HuH-7.5 (cell line): ENCODE data around the gene RNU1-3.
"Not testable (repeated sequence)": the region's sequence is repeated elsewhere in the genome, so short reads cannot be mapped to it uniquely, and the experiment has no call there.

Experiments
- DNase-seq: peaks from one replicate; pipeline ENCODE4 v3.0.0; 2011; ENCODE audit warnings: low spot score

Gene RNU1-3

GRCh38 chr1:16636551-16637195 is 30.1 kb downstream of the RNU1-3 start:
- not testable (repeated sequence) for DNase-seq

GRCh38 chr1:16635959-16636358 is 30.8 kb downstream of the RNU1-3 start:
- not testable (repeated sequence) for DNase-seq

GRCh38 chr1:16633540-16634282 is 33.0 kb downstream of the RNU1-3 start:
- not testable (repeated sequence) for DNase-seq

GRCh38 chr1:16632044-16632850 is 34.5 kb downstream of the RNU1-3 start:
- not testable (repeated sequence) for DNase-seq

- DNase-seq: no peak
These were observed 35.3 kb downstream of the RNU1-3 start for GRCh38 chr1:16631248-16632043.

GRCh38 chr1:16630661-16631247 is 36.0 kb downstream of the RNU1-3 start:
- DNase-seq: no peak

GRCh38 chr1:16629916-16630530 is 36.7 kb downstream of the RNU1-3 start:
- DNase-seq: not testable (repeated sequence)

GRCh38 chr1:16628361-16629111 is 38.2 kb downstream of the RNU1-3 start:
- DNase-seq: no peak

GRCh38 chr1:16626409-16626983 is 40.3 kb downstream of the RNU1-3 start:
- not testable (repeated sequence) for DNase-seq

- no peak for DNase-seq
These were observed 41.0 kb downstream of the RNU1-3 start for GRCh38 chr1:16625497-16626408.

- not testable (repeated sequence) for DNase-seq
These were observed 42.7 kb downstream of the RNU1-3 start for GRCh38 chr1:16623812-16624719.

- not testable (repeated sequence) for DNase-seq
These were observed 43.4 kb downstream of the RNU1-3 start for GRCh38 chr1:16623337-16623736.

- DNase-seq: not testable (repeated sequence)
These were observed 45.0 kb downstream of the RNU1-3 start for GRCh38 chr1:16621681-16622315.

- DNase-seq: no peak
These were observed 45.5 kb downstream of the RNU1-3 start for GRCh38 chr1:16621300-16621658.

GRCh38 chr1:16619803-16620501 is 46.8 kb downstream of the RNU1-3 start:
- DNase-seq: not testable (repeated sequence)

- no peak for DNase-seq
These were observed 48.0 kb downstream of the RNU1-3 start for GRCh38 chr1:16618719-16619118.
